Testis (tissue), 2 donors: Measurements from ENCODE around the gene EPHA4.

ENCODE experiments used
- POLR2A ChIP-seq: fragments of 450-650 bp; IDR thresholded peaks from one replicate; pipeline ENCODE4 v1.6.1; 2017; ENCODE audit warnings: antibody characterized with exemption, mild to moderate bottlenecking, moderate library complexity
- TF ChIP-seq, protein P1 (sequence below), 3 experiments: fragments of 450-650 bp in 2 of 3; fragments of 200-600 bp in 1 of 3; sonication (generic) in 1 of 3; IDR thresholded peaks; one replicate each; pipeline ENCODE4 v1.5.1; 2016 to 2019; ENCODE audit warnings: antibody characterized with exemption in 3 of 3, mild to moderate bottlenecking in 2 of 3, moderate library complexity in 1 of 3

DNA sequence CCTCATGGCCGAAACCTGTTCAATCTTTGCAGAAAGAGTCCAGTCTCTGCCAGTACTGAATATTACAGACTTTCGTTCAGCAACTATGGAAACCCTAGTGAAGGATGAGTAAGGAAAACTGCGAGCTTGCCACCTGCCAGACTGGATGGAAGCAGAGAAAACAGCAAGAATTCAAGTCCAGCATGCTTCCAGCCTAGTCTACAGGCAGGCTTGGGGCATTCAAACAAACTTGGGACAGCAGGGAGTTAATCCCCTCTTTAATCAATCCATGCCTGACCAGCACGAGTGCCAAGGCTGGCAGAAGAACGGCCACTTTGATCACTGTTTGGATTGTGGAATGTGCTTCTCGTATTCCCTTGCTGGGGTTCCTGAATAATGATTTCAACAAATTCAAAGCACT lies 145.2 kb downstream of the EPHA4 start:
- TF ChIP-seq, protein P1, sequence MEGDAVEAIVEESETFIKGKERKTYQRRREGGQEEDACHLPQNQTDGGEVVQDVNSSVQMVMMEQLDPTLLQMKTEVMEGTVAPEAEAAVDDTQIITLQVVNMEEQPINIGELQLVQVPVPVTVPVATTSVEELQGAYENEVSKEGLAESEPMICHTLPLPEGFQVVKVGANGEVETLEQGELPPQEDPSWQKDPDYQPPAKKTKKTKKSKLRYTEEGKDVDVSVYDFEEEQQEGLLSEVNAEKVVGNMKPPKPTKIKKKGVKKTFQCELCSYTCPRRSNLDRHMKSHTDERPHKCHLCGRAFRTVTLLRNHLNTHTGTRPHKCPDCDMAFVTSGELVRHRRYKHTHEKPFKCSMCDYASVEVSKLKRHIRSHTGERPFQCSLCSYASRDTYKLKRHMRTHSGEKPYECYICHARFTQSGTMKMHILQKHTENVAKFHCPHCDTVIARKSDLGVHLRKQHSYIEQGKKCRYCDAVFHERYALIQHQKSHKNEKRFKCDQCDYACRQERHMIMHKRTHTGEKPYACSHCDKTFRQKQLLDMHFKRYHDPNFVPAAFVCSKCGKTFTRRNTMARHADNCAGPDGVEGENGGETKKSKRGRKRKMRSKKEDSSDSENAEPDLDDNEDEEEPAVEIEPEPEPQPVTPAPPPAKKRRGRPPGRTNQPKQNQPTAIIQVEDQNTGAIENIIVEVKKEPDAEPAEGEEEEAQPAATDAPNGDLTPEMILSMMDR (IDR thresholded peaks at IDR 0.05), result no peak
- no peak for TF ChIP-seq POLR2A
